Measurements from ENCODE around the gene MAJIN. TPM values are rescaled to one million over a fixed set of nuclear protein-coding genes. Genes with fewer than 3 reads are reported as not detected.

The MAJIN gene
- total RNA-seq, 2 experiments from 2014 or later: not detected

DNA sequence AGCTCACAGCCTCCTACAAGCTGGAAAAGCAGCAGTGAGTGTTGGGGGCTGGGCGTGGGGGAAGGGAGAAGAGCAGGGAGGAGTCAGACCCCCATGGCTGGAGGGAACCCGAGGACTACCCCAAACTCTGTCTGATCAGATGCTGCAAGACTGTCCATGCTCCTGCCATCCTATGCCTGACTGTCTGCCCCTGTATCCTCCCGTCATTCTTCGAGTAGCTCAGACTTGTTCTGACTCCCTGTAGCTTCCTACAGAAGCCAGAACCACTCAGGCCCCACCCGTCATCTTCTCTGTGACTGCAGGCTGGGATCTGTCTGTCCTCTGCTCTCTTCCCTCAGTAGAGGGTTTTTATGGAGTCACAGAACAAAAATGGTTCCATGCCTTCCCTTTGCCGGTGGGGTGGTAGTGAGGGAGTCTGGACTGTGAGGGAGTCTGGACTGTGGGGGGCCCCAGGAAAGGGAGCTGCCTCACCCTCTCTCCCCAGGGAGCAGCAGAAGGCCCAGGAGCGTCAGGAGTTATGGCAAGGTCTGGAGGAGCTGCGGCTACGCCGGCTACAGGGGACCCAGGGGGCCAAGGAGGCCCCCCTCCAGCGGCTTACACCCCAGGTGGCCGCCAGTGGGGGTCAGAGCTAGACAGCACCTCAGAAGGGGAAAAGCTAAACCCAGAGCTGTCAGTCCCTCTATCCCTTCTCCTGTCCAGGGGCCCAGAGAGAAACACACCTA is 38.5 kb downstream of the MAJIN start:
- no peak for TF ChIP-seq EZH2phosphoT487 (IDR thresholded peaks at IDR 0.05; ENCODE audit: borderline replicate concordance, low read depth, low read length)
- H3K36me3 ChIP-seq (ENCODE audit: insufficient read depth, low read length): peaks cover 11% of the 10 kb centered on the region; the same call in 1 of the 2 replicates
- no peaks in the 10 kb centered on the region for H3K79me2 ChIP-seq (ENCODE audit: insufficient read depth, low read depth, low read length)
- no TSS peak for BruUV-seq (replicated peaks)
- H3K9me2 ChIP-seq (ENCODE audit: insufficient read depth, low read length): no peaks in the 10 kb centered on the region
- no peak overlapping the region for H2AFZ ChIP-seq (ENCODE audit: low read length)
- DNase-seq (ENCODE audit: low spot score): no peak
- H3K4me3 ChIP-seq (ENCODE audit: low read depth, low read length, poor library complexity, severe bottlenecking): no peak overlapping the region
- POLR2A ChIA-PET: interaction anchor here (0.6 to 1.2 kb wide), 2 partner anchors 32 to 40 kb away, joined by 3 to 4 read pairs; no protein-coding TSS in a partner anchor
- H3K9me3 ChIP-seq (ENCODE audit: low read length): no peaks in the 10 kb centered on the region
- no peaks in the 10 kb centered on the region for H4K20me1 ChIP-seq (ENCODE audit: insufficient read depth, low read length)
- CTCF ChIA-PET (ENCODE audit: unreplicated experiment): interaction anchor here (0.6 kb wide), 1 partner anchor 86 kb away, joined by 3 read pairs; no protein-coding TSS in a partner anchor
- no peak overlapping the region for H3K4me2 ChIP-seq (ENCODE audit: low read length)
- no peak overlapping the region for H3K27ac ChIP-seq (ENCODE audit: low read depth, low read length, poor library complexity, severe bottlenecking)
- H3K4me1 ChIP-seq (ENCODE audit: insufficient read depth, low read length, poor library complexity, severe bottlenecking): no peaks in the 10 kb centered on the region
- intact Hi-C loops (cut with micrococcal nuclease; ENCODE audit: unreplicated experiment): no loop called here

DNA sequence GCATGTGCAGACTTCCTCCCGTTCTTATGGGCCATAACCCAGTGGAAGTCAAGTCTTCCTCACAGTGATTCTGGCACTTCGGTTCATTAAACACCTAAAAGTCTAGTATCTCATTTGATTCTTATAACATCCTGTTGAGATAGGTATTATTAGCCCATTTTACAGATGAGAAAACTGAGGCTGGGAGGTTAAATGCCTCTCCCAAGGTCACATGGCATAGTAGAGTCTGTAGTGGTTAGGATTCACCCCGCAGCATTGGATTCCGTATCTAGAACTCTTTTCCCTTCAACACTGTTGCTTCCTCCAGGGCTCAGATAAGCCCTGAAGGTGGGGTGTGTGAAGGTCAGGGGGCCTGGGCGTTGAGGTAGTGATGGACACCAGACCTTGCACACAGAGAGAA is 39.6 kb downstream of the MAJIN start:
- POLR2A ChIA-PET: no interaction called here
- peaks cover 11% of the 10 kb centered on the region; the same call in 1 of the 2 replicates for H3K36me3 ChIP-seq (ENCODE audit: insufficient read depth, low read length)
- TF ChIP-seq, protein P1, sequence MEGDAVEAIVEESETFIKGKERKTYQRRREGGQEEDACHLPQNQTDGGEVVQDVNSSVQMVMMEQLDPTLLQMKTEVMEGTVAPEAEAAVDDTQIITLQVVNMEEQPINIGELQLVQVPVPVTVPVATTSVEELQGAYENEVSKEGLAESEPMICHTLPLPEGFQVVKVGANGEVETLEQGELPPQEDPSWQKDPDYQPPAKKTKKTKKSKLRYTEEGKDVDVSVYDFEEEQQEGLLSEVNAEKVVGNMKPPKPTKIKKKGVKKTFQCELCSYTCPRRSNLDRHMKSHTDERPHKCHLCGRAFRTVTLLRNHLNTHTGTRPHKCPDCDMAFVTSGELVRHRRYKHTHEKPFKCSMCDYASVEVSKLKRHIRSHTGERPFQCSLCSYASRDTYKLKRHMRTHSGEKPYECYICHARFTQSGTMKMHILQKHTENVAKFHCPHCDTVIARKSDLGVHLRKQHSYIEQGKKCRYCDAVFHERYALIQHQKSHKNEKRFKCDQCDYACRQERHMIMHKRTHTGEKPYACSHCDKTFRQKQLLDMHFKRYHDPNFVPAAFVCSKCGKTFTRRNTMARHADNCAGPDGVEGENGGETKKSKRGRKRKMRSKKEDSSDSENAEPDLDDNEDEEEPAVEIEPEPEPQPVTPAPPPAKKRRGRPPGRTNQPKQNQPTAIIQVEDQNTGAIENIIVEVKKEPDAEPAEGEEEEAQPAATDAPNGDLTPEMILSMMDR (conservative IDR thresholded peaks at IDR 0.05; ENCODE audit: low read length): no peak
- TF ChIP-seq EZH2phosphoT487 (IDR thresholded peaks at IDR 0.05; ENCODE audit: borderline replicate concordance, low read depth, low read length): no peak
- H4K20me1 ChIP-seq (ENCODE audit: insufficient read depth, low read length): no peaks in the 10 kb centered on the region
- no peak for DNase-seq (ENCODE audit: low spot score)
- H3K27ac ChIP-seq (ENCODE audit: low read depth, low read length, poor library complexity, severe bottlenecking): no peak overlapping the region
- no peak overlapping the region for H3K4me3 ChIP-seq (ENCODE audit: low read depth, low read length, poor library complexity, severe bottlenecking)
- CTCF ChIA-PET (ENCODE audit: unreplicated experiment): no interaction called here
- H3K79me2 ChIP-seq (ENCODE audit: insufficient read depth, low read depth, low read length): no peaks in the 10 kb centered on the region
- H2AFZ ChIP-seq (ENCODE audit: low read length): no peak overlapping the region
- no peaks in the 10 kb centered on the region for H3K4me1 ChIP-seq (ENCODE audit: insufficient read depth, low read length, poor library complexity, severe bottlenecking)
- H3K9me2 ChIP-seq (ENCODE audit: insufficient read depth, low read length): no peaks in the 10 kb centered on the region
- no peak overlapping the region for H3K4me2 ChIP-seq (ENCODE audit: low read length)
- intact Hi-C loops (cut with micrococcal nuclease; ENCODE audit: unreplicated experiment): no loop called here
- BruUV-seq (replicated peaks): no TSS peak
- no peaks in the 10 kb centered on the region for H3K9me3 ChIP-seq (ENCODE audit: low read length)

DNA sequence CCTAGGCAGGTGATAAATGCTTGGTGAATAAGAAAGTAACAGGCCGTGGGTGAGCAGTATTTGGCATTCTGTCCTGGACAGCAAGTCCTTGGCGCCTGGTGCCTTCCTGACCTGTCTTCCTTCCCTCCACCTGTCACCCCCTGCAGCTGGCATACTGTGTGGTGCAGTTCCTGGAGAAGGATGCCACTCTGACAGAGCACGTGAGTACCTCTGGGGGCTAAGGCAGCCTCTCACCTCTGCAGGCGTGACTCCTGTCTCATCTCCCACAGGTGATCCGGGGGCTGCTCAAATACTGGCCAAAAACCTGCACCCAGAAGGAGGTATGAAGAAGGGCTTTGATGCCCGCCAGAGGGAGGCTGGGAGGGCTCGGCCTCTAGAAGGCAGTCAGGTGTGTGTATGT is 40.6 kb downstream of the MAJIN start:
- Histone ChIP-seq H3K9me2 (ENCODE audit: insufficient read depth, low read length) (no peaks in the 10 kb centered on the region), H3K4me2 (ENCODE audit: low read length) (no peak overlapping the region), H3K79me2 (ENCODE audit: insufficient read depth, low read depth, low read length) (no peaks in the 10 kb centered on the region), H3K4me3 (ENCODE audit: low read depth, low read length, poor library complexity, severe bottlenecking) (no peak overlapping the region), H2AFZ (ENCODE audit: low read length) (no peak overlapping the region), H3K9me3 (ENCODE audit: low read length) (no peaks in the 10 kb centered on the region), H3K27ac (ENCODE audit: low read depth, low read length, poor library complexity, severe bottlenecking) (no peak overlapping the region), H3K36me3 (ENCODE audit: insufficient read depth, low read length) (peaks cover 11% of the 10 kb centered on the region; the same call in 1 of the 2 replicates), H4K20me1 (ENCODE audit: insufficient read depth, low read length) (no peaks in the 10 kb centered on the region), H3K4me1 (ENCODE audit: insufficient read depth, low read length, poor library complexity, severe bottlenecking) (no peaks in the 10 kb centered on the region)
- intact Hi-C loops (cut with micrococcal nuclease; ENCODE audit: unreplicated experiment): no loop called here
- TF ChIP-seq, protein P1 (conservative IDR thresholded peaks at IDR 0.05; ENCODE audit: low read length): no peak
- TF ChIP-seq EZH2phosphoT487 (IDR thresholded peaks at IDR 0.05; ENCODE audit: borderline replicate concordance, low read depth, low read length): no peak
- POLR2A ChIA-PET: no interaction called here
- DNase-seq (ENCODE audit: low spot score): no peak
- no TSS peak for BruUV-seq (replicated peaks)
- CTCF ChIA-PET (ENCODE audit: unreplicated experiment): no interaction called here
